Stimulated activated CD4-positive, alpha-beta T cell treated with anti-CD3 and anti-CD28 coated beads, Interleukin-4, amount 100 ng/mL, for 24 hours (primary cell): ENCODE measurements around the gene ZNF595.
"Not testable (repeated sequence)": the region's sequence is repeated elsewhere in the genome, so short reads cannot be mapped to it uniquely, and the experiment has no call there.

ENCODE experiments used
- DNase-seq: peaks from one replicate; pipeline ENCODE4 v3.0.0-alpha.2; 2020

The ZNF595 gene

GRCh38 chr4:86559-87324 lies 33.6 kb downstream of the ZNF595 start:
- not testable (repeated sequence) for DNase-seq

- no peak for DNase-seq
Measured at GRCh38 chr4:98386-98785, 45.3 kb downstream of the ZNF595 start.

DNA sequence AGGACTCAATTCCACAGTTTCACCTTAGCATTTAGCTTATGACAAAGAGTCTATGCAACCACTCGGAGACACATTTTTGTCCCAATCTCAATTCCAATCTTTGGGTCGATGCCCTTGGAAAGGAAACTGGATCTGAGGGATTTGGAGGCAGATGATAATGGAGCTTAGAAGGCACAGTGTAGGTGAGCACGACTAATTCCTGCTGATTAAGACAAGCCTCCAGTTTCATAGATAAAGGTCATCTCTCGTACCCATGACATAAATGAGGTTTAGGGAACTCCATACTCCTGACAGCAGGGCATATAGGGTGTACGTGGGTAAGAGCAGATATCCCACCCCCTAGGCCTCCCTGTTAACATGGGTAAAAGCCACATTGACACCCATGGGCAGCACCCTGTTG lies 46.7 kb downstream of the ZNF595 start:
- no peak for DNase-seq

GRCh38 chr4:107083-107443 lies 53.9 kb downstream of the ZNF595 start:
- no peak for DNase-seq

DNA sequence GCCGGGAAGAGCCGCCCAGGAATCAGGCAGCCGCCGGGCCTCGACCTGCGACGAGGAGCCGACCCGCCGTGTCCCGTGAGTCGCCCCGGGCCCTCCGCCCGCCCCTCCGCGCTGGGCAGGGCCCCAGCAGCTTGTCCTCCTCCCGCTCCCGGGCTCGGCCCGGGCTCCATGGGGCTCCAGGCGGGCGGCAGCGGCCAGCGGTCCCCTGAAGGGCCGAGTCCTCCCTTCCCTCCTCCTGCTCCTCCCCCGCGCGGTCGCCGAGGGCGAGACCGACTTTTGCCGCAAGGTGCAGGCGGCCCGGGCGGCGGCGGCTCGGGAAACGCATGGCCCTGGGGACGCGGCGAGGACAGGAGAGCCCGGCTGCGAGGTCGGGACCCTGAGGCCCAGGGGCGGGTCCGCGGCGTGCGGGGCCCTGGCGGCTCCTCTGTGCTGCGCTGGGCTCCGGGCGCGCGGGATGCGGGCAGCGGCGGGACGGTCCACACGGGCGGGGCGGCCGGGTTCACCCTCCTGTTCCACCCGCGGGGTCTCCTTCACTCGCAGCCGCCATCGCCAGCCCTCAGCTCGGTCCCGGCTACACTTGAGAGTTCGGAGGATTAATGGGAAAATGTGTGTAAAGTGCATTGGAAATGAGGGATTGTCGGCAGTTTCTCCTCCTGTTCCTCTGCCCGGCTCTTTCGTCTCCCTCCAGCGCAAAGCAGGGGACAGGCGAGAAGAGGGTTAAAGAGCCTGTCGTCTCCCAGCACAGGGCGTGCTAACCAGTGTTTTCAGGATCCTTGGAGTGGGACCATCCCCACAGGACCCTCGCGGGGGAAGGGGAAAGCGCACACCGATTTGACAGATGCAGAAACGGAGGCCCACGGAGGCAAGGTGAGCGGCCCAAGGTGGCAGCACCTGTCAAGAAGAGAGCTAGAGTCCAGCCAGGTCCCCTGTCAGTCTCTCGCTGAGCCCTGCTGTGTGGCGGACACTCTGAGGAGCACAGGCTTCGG lies 54.6 kb downstream of the ZNF595 start:
- DNase-seq: no peak

- no peak for DNase-seq
Measured at GRCh38 chr4:112771-113170, 59.6 kb downstream of the ZNF595 start.

GRCh38 chr4:113732-114131 lies 60.6 kb downstream of the ZNF595 start:
- no peak for DNase-seq

GRCh38 chr4:114149-114548 lies 61.0 kb downstream of the ZNF595 start:
- DNase-seq: no peak

DNA sequence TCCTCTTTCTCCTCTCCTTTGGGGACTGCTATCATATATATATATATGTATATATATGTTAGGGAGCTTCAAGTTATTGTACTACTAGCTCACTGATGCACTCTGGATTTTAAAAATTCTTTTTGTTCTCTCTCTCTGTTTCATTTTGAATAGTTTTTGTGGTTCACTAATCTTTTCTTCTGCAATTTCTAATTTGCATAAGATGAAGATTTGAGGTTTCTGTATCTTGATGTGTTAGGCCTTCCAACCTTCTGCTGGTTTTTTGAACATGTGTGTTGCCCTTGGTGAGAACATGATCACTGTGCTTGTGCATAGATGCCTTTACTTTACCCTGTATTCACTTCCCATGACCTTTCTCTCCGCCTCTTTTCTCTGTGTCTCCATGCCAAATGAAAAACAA lies 63.4 kb downstream of the ZNF595 start:
- no peak for DNase-seq

DNA sequence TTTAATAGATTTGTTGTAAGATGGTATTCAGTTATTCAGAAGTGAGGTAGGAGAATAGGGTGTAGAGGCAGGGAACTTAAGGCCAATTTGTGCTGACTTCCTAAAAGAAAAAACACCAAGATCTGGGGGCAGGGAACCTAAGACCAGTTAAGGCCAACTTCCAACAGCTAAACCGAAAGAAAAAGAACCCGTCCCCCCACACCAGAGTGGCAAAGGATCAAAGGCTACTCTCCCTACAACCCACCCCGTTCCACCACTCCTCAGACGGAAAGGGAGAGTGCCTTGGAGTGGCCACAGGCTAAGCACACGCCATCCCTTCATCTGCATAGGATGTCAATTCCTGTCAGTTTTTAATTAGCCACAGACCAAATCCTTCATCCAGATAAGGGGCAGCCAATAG lies 67.5 kb downstream of the ZNF595 start:
- DNase-seq: no peak

DNA sequence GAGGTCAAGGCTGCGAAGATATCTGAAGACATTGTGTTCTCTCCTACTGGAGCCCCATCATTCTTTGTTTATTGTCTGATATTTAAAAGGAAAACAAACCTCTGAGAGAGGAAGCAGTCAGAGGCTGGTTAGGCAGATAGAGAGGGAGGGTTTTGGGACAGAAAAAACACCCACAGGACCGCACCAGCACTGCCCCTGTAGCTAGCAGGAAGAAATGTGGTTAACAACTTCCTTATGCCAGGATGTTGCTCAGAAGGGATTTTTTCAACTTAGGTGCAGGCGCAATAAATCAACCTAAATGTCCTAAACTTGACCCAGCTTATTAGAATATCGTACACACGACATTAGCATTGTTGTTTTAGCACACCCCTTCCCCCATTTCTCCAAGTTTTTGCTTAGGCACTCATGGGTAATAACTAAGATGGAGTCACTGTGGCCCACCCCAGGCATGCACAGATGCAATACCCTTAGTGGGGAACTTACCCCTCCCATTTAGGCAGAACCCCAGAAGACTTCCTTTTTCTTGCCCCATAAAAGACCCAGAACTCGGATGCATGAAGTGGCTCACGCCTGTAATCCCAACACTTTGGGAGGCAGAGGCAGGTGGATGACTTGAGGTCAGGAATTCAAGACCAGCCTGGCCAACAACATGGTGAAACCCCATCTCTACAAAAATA lies 68.4 kb downstream of the ZNF595 start:
- DNase-seq: no peak

DNA sequence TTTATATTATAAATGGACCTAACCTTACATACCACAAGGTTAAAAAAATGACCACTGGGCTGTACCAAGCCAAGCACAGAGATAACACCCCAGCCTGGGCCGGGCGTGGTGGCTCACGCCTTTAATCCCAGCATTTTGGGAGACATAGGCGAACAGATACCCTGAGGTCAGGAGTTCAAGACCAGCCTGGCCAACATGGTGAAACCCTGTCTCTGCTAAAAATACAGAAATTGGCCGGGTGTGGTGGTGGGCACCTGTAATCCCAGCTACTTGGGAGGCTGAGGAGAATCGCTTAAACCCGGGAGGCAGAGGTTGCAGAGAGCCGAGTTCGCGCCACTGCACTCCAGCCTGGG lies 70.8 kb downstream of the ZNF595 start:
- not testable (repeated sequence) for DNase-seq

GRCh38 chr4:124275-125081 lies 71.4 kb downstream of the ZNF595 start, which contains the start of gene ZNF718:
Gene ZNF718, plus strand, starts transcription at chr4:124501. Its CDS starts 170 bp downstream, at chr4:124671.
- peak; percentile 90 for DNase-seq

GRCh38 chr4:125091-125771 lies 72.1 kb downstream of the ZNF595 start:
- peak; percentile 29 for DNase-seq

- no peak for DNase-seq
Measured at GRCh38 chr4:125833-126232, 72.7 kb downstream of the ZNF595 start.

GRCh38 chr4:132483-132882 lies 79.4 kb downstream of the ZNF595 start:
- DNase-seq: no peak
